OCI-LY1 (cell line): ENCODE measurements around the gene ZNF778.

Experiments
- EZH2 ChIP-seq: fragments of 200-600 bp; sonication (generic), shearing (Covaris generic); IDR thresholded peaks from 2 replicates; pipeline ENCODE4 v1.8.0; 2017; ENCODE audit warnings: borderline replicate concordance, mixed run types, mild to moderate bottlenecking, antibody characterized with exemption, low read length, moderate library complexity, mixed read lengths
- TF ChIP-seq, protein P1 (sequence below): fragments of 200-600 bp; sonication (generic), shearing (Covaris generic); IDR thresholded peaks from 2 replicates; pipeline ENCODE4 v1.5.1; 2017; ENCODE audit warnings: mild to moderate bottlenecking, antibody characterized with exemption, low read length, moderate library complexity, mixed read lengths

DNA sequence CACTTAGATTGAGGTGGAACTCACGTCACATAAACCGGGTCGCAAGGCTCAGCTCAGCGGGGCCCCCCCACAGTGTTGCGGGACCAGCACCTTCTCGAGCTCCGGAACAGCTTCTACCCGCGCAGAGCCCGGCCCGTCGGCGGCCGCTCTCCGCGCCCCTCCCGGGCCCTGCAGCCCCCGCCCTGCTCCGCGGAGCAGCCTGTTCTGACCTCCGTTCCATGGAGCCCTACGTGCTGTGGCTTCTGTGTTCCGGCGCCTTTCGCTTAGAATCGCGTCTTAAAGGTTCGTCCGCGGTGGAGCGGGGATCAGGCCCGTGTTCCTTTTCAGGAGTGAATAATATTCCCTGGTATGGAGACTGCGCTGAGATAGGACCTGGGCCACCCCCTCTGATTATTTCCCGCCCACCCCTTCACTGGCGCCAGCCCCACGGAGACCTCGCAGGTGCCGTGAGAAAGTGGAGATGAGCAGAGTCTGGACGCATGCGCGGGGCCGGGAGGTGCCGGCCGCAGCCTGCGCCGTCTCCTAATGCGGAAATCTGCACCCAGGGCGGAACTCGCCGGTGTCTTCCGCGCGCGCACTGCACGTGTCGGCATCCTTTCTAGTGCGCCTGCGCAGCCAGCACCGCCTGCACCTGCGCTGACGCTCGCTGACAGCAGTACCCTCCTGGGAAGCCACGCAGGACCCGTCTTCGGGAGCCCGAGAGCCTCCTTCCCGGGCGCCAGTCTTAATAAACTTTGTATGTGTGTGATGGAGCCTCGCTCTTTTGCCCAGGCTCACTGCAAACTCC lies 30.9 kb downstream of the ZNF778 start:
- no peak for TF ChIP-seq EZH2
- TF ChIP-seq, protein P1, sequence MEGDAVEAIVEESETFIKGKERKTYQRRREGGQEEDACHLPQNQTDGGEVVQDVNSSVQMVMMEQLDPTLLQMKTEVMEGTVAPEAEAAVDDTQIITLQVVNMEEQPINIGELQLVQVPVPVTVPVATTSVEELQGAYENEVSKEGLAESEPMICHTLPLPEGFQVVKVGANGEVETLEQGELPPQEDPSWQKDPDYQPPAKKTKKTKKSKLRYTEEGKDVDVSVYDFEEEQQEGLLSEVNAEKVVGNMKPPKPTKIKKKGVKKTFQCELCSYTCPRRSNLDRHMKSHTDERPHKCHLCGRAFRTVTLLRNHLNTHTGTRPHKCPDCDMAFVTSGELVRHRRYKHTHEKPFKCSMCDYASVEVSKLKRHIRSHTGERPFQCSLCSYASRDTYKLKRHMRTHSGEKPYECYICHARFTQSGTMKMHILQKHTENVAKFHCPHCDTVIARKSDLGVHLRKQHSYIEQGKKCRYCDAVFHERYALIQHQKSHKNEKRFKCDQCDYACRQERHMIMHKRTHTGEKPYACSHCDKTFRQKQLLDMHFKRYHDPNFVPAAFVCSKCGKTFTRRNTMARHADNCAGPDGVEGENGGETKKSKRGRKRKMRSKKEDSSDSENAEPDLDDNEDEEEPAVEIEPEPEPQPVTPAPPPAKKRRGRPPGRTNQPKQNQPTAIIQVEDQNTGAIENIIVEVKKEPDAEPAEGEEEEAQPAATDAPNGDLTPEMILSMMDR = no peak
